Lower lobe of right lung (tissue), 2 donors: Measurements from ENCODE around the gene SNX15. TPM values are rescaled to one million over a fixed set of nuclear protein-coding genes. Genes with fewer than 3 reads are reported as not detected.
A peak's percentile ranks its signal among the peaks of the same experiment; 100 is the strongest.

ENCODE experiments used
- ATAC-seq, 2 donors: fragments of 200-7000 bp; cut with Tn5 transposase; one replicate each; pipeline ENCODE4 v1.9.1; 2020 to 2022; ENCODE audit warnings: mild to moderate bottlenecking in 2 of 2, moderate library complexity in 2 of 2
- DNase-seq: peaks from one replicate; pipeline ENCODE4 v3.0.0-alpha.2; 2020
- H3K27ac ChIP-seq: fragments of 200-600 bp; one replicate; pipeline ENCODE4 v1.8.0; 2022
- H3K27me3 ChIP-seq: fragments of 200-600 bp; one replicate; pipeline ENCODE4 v1.8.0; 2022; ENCODE audit warnings: low read depth
- H3K36me3 ChIP-seq: fragments of 200-600 bp; one replicate; pipeline ENCODE4 v1.8.0; 2022; ENCODE audit warnings: mild to moderate bottlenecking
- H3K4me1 ChIP-seq: fragments of 200-600 bp; one replicate; pipeline ENCODE4 v1.8.0; 2022
- H3K4me3 ChIP-seq: fragments of 200-600 bp; one replicate; pipeline ENCODE4 v1.8.0; 2022; ENCODE audit warnings: mild to moderate bottlenecking
- H3K9me3 ChIP-seq: fragments of 200-600 bp; one replicate; pipeline ENCODE4 v1.8.0; 2022
- intact Hi-C: fragments of 100-400 bp; cut with DNase I; formaldehyde crosslinking; loops from one replicate; pipeline ENCODE4 v1.11.0; 2022
- total RNA-seq: library from RNA; stranded (reverse); fragmentation: NEBNext Ultra II Directional; extraction: Animal tissue kit (Norgen Biotek cat#: 25700); gene quantifications from one replicate; pipeline ENCODE4 v1.2.1, GENCODE V29; 2021
- TF ChIP-seq, protein P1 (sequence below): fragments of 200-600 bp; IDR thresholded peaks from one replicate; pipeline ENCODE4 v1.8.0; 2022; ENCODE audit warnings: antibody characterized with exemption, mild to moderate bottlenecking
- donor health status: DM: no; HTN: yes; CAD: no; lungs with severe emphysema.

SNX15 gene
- total RNA-seq, 1 donor from 2014 or later, result 25.4 TPM

GRCh38 chr11:64994318-64994717, 32.9 kb upstream of the SNX15 start:
- ATAC-seq (no peak), DNase-seq (no peak)
- no peak overlapping the region for H3K27ac ChIP-seq
- H3K4me3 ChIP-seq, result no peak overlapping the region
- TF ChIP-seq, protein P1, sequence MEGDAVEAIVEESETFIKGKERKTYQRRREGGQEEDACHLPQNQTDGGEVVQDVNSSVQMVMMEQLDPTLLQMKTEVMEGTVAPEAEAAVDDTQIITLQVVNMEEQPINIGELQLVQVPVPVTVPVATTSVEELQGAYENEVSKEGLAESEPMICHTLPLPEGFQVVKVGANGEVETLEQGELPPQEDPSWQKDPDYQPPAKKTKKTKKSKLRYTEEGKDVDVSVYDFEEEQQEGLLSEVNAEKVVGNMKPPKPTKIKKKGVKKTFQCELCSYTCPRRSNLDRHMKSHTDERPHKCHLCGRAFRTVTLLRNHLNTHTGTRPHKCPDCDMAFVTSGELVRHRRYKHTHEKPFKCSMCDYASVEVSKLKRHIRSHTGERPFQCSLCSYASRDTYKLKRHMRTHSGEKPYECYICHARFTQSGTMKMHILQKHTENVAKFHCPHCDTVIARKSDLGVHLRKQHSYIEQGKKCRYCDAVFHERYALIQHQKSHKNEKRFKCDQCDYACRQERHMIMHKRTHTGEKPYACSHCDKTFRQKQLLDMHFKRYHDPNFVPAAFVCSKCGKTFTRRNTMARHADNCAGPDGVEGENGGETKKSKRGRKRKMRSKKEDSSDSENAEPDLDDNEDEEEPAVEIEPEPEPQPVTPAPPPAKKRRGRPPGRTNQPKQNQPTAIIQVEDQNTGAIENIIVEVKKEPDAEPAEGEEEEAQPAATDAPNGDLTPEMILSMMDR, result no peak
- H3K27me3 ChIP-seq, result no peaks in the 10 kb centered on the region
- no peaks in the 10 kb centered on the region for H3K9me3 ChIP-seq
- intact Hi-C loops, result no loop called here
- peaks cover 60% of the 10 kb centered on the region for H3K4me1 ChIP-seq
- peaks cover 11% of the 10 kb centered on the region for H3K36me3 ChIP-seq

- TF ChIP-seq, protein P1, result no peak
- H3K4me1 ChIP-seq, result peaks cover 40% of the 10 kb centered on the region
- ATAC-seq, result peak; percentile 30 to 34
- H3K4me3 ChIP-seq, result peak overlapping the region; percentile 72
- intact Hi-C loops, result no loop called here
- no peak for DNase-seq
- H3K36me3 ChIP-seq, result peaks cover 11% of the 10 kb centered on the region
- no peaks in the 10 kb centered on the region for H3K27me3 ChIP-seq
- peak overlapping the region; percentile 86 for H3K27ac ChIP-seq
- H3K9me3 ChIP-seq, result no peaks in the 10 kb centered on the region
Measured at GRCh38 chr11:64996327-64996709, 30.9 kb upstream of the SNX15 start.

DNA sequence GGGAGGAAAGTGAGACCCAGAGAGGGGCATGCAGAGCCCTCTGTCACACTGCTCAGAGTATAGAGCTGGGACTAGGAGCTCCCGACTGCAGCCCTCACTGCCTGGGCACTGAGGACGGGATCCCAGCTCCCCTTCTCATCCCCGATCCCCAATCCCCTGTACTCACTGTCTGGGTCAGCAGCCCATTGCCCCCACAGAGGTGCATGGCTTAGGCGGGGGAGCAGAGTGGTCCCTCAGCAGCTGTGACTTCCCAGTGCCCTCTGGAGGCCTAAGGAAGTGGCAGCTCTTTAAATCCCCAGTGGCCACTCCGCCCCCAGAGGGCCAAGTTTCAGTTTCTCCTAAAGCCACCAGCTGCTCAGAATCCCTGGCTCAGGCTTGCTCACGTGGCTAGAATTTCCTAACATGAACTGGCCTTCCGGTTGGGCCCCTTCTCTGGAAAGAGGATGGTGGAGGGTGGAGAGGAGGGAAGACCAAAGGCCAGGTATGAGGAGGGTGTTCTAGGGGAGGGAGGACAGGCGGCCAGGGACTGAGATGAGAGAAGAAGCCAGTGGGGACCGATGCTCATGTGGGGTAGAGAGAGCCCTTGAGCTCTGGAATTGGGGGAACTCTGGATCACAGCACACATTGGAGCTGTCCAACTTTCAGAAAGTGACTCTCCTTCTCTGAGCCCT, 30.4 kb upstream of the SNX15 start, which contains the start of gene BATF2:
Gene BATF2, minus strand, starts transcription at position 262 of the 671 bp plus-strand sequence. Its CDS starts 57 bp downstream, at position 205.
- peak; percentile 89 for DNase-seq
- TF ChIP-seq, protein P1, result peak; percentile 71

DNA sequence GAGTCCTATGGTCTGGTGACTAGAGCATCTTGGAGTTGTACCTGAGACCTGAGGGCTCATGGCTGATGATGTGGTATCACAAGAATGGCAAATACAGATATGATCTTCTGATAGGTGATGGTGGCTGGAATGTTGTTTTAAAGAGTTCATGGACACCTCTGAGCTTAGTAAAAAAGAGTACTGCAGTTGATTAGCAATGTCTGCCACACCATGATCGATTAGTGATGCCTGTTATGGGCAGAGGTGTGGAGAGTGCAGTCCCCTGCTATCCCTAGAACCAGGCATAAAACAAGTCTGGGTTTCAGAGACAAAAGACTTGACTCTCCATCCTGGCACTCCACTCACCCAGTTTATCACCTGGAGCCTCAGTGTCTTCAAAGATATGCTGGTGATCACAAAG, 29.1 kb upstream of the SNX15 start:
- intact Hi-C loops, result no loop called here
- H3K27me3 ChIP-seq, result no peaks in the 10 kb centered on the region
- H3K4me3 ChIP-seq, result no peak overlapping the region
- no peak overlapping the region for H3K27ac ChIP-seq
- DNase-seq (no peak), ATAC-seq (no peak)
- H3K36me3 ChIP-seq, result no peaks in the 10 kb centered on the region
- TF ChIP-seq, protein P1, result no peak
- H3K4me1 ChIP-seq, result peaks cover 32% of the 10 kb centered on the region
- H3K9me3 ChIP-seq, result no peaks in the 10 kb centered on the region

More for the DNA sequence above, 30.4 kb upstream of the SNX15 start, which contains the start of gene BATF2:
- H3K9me3 ChIP-seq, result no peaks in the 10 kb centered on the region
- H3K27ac ChIP-seq, result peak within 1 kb of the TSS; percentile 86
- H3K36me3 ChIP-seq, result peaks cover 7% of the 10 kb centered on the region
- peak; percentile 94 to 97 for ATAC-seq
- H3K4me3 ChIP-seq, result peak within 1 kb of the TSS; percentile 72
- H3K4me1 ChIP-seq, result peaks cover 34% of the 10 kb centered on the region
- H3K27me3 ChIP-seq, result no peaks in the 10 kb centered on the region
- intact Hi-C loops, result no loop called here

DNA sequence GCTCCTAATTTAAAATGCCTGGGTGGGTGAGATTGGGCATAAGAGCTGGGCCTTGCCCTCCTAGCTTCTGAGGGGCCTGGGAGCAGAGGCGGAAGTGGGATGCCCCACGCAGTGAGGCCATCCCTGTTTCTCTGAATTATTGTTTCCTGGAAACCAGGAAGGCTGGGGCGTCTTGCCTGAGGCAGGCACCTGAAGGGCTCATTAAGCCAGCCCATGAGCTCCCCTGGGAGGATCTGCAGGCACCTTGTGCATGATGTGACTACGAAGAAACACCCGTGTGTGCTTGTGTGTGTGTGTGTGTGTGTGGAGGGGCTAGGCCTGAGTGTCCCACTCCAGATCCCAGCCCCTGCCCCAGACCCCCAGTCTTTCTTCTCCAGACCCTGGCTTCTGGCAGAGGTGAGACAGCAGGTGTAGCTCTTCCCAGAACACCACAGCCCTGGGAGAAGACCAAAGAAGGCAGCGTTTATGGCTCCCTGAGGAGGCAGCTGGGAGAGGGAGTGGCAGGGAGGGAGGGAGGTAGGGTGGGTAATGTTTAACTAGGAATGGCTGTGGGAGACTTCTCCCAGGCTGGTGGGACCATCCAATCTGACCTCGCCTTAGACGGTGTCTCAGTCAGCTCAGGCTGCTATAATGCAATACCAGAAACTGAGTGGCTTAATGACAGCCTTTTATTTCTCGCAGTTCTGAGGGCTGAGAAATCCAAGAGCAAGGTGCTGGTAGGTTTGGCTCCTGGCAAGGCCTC, 28.4 kb upstream of the SNX15 start:
- ATAC-seq, result no peak

More for the DNA sequence above, 28.4 kb upstream of the SNX15 start:
- no peak overlapping the region for H3K4me3 ChIP-seq
- intact Hi-C loops, result no loop called here
- no peak overlapping the region for H3K27ac ChIP-seq
- no peaks in the 10 kb centered on the region for H3K27me3 ChIP-seq
- no peaks in the 10 kb centered on the region for H3K36me3 ChIP-seq
- DNase-seq, result no peak
- H3K4me1 ChIP-seq, result peaks cover 32% of the 10 kb centered on the region
- TF ChIP-seq, protein P1, result no peak
- no peaks in the 10 kb centered on the region for H3K9me3 ChIP-seq
